ENCODE measurements around the gene IGSF21.

IGSF21 gene

GRCh38 chr1:18166929-18167328 is 59.3 kb downstream of the IGSF21 start:
- no peak for DNase-seq (ENCODE audit: extremely low read depth, low read depth)
- no peak overlapping the region for H3K4me3 ChIP-seq (replicated peaks; ENCODE audit: low read depth, low read length)
- no peak for TF ChIP-seq CTCF (IDR thresholded peaks at IDR 0.05; ENCODE audit: low read depth, low read length, missing control alignments)

GRCh38 chr1:18170444-18170843 is 62.8 kb downstream of the IGSF21 start:
- no peak overlapping the region for H3K4me3 ChIP-seq (replicated peaks; ENCODE audit: low read depth, low read length)
- no peak for TF ChIP-seq CTCF (IDR thresholded peaks at IDR 0.05; ENCODE audit: low read depth, low read length, missing control alignments)
- DNase-seq (ENCODE audit: extremely low read depth, low read depth) = no peak

- H3K4me3 ChIP-seq (replicated peaks; ENCODE audit: low read depth, low read length) = no peak overlapping the region
- TF ChIP-seq CTCF (IDR thresholded peaks at IDR 0.05; ENCODE audit: low read depth, low read length, missing control alignments) = no peak
- DNase-seq (ENCODE audit: extremely low read depth, low read depth) = no peak
Measured at GRCh38 chr1:18174037-18174436, 66.4 kb downstream of the IGSF21 start.

- H3K4me3 ChIP-seq (replicated peaks; ENCODE audit: low read depth, low read length) = no peak overlapping the region
- TF ChIP-seq CTCF (IDR thresholded peaks at IDR 0.05; ENCODE audit: low read depth, low read length, missing control alignments) = no peak
- no peak for DNase-seq (ENCODE audit: extremely low read depth, low read depth)
Measured at GRCh38 chr1:18175051-18175450, 67.5 kb downstream of the IGSF21 start.

- DNase-seq (ENCODE audit: extremely low read depth, low read depth) = no peak
- H3K4me3 ChIP-seq (replicated peaks; ENCODE audit: low read depth, low read length) = no peak overlapping the region
Measured at GRCh38 chr1:18175530-18176377, 68.2 kb downstream of the IGSF21 start.

GRCh38 chr1:18176619-18177018 is 69.0 kb downstream of the IGSF21 start:
- TF ChIP-seq CTCF (IDR thresholded peaks at IDR 0.05; ENCODE audit: low read depth, low read length, missing control alignments) = no peak
- no peak for DNase-seq (ENCODE audit: extremely low read depth, low read depth)
- no peak overlapping the region for H3K4me3 ChIP-seq (replicated peaks; ENCODE audit: low read depth, low read length)

More at GRCh38 chr1:18175530-18176377, 68.2 kb downstream of the IGSF21 start:
- TF ChIP-seq CTCF (IDR thresholded peaks at IDR 0.05; ENCODE audit: low read depth, low read length, missing control alignments) = no peak

Measured in HFF-Myc (cell line).